NB4 (cell line): Measurements from ENCODE around the gene MCM3AP.
A peak's percentile ranks its signal among the peaks of the same experiment; 100 is the strongest.

Experiments used
- DNase-seq: peaks from one replicate; pipeline ENCODE4 v3.0.0; 2010; ENCODE audit warnings: low read depth
- H3K4me3 ChIP-seq: one replicate; pipeline ENCODE4 v1.5.1; 2011; ENCODE audit warnings: mild to moderate bottlenecking, low read depth, low read length, moderate library complexity
- CTCF ChIP-seq: IDR thresholded peaks from one replicate; pipeline ENCODE4 v1.5.1; 2012; ENCODE audit warnings: low read depth, low read length
- MAX ChIP-seq: IDR thresholded peaks from 2 replicates; pipeline ENCODE4 v1.6.1; 2011; ENCODE audit warnings: low read depth, low read length
- MYC ChIP-seq: IDR thresholded peaks from 2 replicates; pipeline ENCODE4 v1.6.1; 2011; ENCODE audit warnings: low read depth, low read length
- POLR2A ChIP-seq: IDR thresholded peaks from 2 replicates; pipeline ENCODE4 v1.6.1; 2011; ENCODE audit warnings: mild to moderate bottlenecking; ENCODE audit not compliant: insufficient read length; ENCODE audit errors: extremely low read depth

MCM3AP gene

DNA sequence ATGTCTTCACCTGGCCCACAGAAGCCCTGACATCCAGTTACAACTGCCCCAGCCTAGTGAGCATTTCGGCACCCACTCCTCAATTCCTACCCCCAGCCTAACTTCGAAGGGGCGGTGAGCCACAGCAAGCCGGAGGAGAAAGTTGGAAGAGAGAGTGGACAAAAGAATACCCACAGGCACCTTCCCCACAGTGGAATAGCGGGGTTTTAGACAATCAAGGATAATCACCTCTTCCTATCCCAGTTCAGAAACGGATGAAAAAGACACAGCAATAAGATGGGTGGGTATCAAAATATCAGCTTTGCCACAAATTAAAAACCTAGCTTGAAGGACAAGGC lies 55.5 kb downstream of the MCM3AP start:
- TF ChIP-seq CTCF = no peak
- no peak for TF ChIP-seq MYC
- no peak for TF ChIP-seq POLR2A
- TF ChIP-seq MAX = no peak
- no peak for DNase-seq
- H3K4me3 ChIP-seq = peak overlapping the region; percentile 67

DNA sequence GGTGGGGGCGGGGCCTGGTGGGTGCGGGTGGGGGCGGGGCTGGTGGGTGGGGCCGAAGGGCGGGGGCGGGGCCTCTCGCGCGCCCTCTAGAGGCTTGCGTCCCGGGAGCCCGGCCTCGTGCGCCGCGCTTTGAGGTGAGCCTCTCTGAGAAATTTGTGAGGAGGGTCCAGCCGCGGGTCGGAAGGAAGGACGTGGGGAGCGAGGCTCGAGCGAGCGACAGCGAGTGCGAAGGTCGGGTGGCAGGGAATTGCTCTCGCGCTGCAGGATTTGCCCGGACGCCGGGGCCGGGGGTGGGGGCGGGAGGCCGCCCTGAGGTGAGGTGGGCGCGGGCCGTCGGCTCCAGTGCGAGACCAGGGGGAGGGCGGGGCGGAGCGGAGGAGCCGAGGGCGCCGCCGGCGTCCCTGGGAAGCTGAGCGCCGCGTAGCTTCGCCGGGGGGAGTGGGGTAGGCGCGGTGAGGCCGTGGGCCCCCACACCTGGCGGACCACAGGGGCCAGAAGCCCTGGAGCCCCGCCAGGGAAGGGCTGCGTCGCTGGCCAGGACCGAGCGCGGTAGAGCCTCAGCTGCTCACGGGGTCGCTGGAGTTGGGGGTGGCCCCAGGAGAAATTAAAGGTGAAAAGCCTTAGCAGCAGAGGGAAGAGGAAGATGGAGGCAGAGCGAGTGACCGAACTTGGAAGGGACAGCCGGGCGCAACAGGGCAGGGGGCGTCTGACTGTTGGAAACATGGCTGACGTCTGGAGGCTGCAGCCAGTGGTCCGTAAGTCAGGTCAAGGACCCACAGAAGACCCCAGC lies 56.1 kb downstream of the MCM3AP start:
- TF ChIP-seq POLR2A (peak; percentile 57), CTCF (peak; percentile 9), MYC (peak; percentile 90), MAX (peak; percentile 73; the same call in 1 of the 2 replicates)
- DNase-seq = no peak
- H3K4me3 ChIP-seq = peak overlapping the region; percentile 67

GRCh38 chr21:46228345-46229051 lies 56.9 kb downstream of the MCM3AP start, which contains the start of gene LSS:
Gene LSS, minus strand, starts transcription at chr21:46228774. Its CDS starts 29 bp downstream, at chr21:46228745.
- peak within 1 kb of the TSS; percentile 78 for H3K4me3 ChIP-seq
- peak; percentile 99 for DNase-seq
- TF ChIP-seq MYC (no peak), CTCF (no peak), MAX (peak; percentile 85), POLR2A (peak; percentile 49)

GRCh38 chr21:46227811-46228344 lies 57.5 kb downstream of the MCM3AP start:
- H3K4me3 ChIP-seq = peak overlapping the region; percentile 78
- peak; percentile 26 for DNase-seq
- TF ChIP-seq CTCF = no peak
- TF ChIP-seq MYC = no peak
- TF ChIP-seq POLR2A = no peak

DNA sequence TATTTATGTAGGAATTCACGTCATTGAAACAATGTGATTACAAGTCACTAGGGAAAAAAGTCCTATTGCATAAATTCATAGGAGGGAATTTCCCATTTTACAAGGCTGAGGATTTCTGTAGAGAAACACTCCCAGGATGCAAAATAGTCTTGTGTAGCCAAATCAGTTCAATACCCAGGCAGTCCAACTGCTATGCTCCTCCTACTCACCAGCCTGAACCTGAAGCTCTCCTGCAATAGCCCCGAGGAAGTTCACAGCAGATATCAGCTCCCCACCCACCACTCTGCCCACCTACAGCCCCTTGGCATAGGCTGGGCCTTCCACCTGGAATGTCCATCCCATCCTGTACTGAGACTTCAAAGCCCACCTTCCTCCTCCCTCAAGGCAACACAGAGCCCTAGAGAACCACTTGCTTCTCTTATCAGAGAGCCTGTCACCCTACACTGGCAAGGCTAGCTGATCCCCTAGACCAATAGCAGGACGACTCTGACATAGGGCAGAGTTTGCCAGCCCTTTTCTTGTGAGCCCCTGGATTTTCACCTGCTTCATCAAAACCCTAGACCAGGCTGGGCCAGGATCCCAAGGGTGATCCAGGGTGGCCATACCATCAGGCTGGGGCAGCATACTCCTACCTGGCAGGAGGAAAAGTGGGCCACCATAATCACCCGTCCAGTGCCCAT lies 58.4 kb downstream of the MCM3AP start:
- no peak for TF ChIP-seq MYC
- TF ChIP-seq MAX = no peak
- TF ChIP-seq POLR2A = no peak
- no peak for TF ChIP-seq CTCF
- H3K4me3 ChIP-seq = peak overlapping the region; percentile 78
- peak; percentile 21 for DNase-seq
